GM18951 (cell line): ENCODE measurements around the gene ADNP2.
A peak's percentile ranks its signal among the peaks of the same experiment; 100 is the strongest.

Experiments
- POLR2A ChIP-seq: IDR thresholded peaks from 4 replicates; pipeline ENCODE4 v1.6.1; 2011; ENCODE audit warnings: mild to moderate bottlenecking; ENCODE audit not compliant: insufficient read length, insufficient read depth; ENCODE audit errors: extremely low read depth
- in situ Hi-C: fragments of 300-500 bp; cut with MboI; formaldehyde crosslinking; loops from one replicate; pipeline ENCODE4 v1.12.0; 2022; ENCODE audit warnings: low sequenced_read_pairs, mixed read lengths, inconsistent platforms; ENCODE audit not compliant: unreplicated experiment

ADNP2 gene, protein sequence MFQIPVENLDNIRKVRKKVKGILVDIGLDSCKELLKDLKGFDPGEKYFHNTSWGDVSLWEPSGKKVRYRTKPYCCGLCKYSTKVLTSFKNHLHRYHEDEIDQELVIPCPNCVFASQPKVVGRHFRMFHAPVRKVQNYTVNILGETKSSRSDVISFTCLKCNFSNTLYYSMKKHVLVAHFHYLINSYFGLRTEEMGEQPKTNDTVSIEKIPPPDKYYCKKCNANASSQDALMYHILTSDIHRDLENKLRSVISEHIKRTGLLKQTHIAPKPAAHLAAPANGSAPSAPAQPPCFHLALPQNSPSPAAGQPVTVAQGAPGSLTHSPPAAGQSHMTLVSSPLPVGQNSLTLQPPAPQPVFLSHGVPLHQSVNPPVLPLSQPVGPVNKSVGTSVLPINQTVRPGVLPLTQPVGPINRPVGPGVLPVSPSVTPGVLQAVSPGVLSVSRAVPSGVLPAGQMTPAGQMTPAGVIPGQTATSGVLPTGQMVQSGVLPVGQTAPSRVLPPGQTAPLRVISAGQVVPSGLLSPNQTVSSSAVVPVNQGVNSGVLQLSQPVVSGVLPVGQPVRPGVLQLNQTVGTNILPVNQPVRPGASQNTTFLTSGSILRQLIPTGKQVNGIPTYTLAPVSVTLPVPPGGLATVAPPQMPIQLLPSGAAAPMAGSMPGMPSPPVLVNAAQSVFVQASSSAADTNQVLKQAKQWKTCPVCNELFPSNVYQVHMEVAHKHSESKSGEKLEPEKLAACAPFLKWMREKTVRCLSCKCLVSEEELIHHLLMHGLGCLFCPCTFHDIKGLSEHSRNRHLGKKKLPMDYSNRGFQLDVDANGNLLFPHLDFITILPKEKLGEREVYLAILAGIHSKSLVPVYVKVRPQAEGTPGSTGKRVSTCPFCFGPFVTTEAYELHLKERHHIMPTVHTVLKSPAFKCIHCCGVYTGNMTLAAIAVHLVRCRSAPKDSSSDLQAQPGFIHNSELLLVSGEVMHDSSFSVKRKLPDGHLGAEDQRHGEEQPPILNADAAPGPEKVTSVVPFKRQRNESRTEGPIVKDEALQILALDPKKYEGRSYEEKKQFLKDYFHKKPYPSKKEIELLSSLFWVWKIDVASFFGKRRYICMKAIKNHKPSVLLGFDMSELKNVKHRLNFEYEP

DNA sequence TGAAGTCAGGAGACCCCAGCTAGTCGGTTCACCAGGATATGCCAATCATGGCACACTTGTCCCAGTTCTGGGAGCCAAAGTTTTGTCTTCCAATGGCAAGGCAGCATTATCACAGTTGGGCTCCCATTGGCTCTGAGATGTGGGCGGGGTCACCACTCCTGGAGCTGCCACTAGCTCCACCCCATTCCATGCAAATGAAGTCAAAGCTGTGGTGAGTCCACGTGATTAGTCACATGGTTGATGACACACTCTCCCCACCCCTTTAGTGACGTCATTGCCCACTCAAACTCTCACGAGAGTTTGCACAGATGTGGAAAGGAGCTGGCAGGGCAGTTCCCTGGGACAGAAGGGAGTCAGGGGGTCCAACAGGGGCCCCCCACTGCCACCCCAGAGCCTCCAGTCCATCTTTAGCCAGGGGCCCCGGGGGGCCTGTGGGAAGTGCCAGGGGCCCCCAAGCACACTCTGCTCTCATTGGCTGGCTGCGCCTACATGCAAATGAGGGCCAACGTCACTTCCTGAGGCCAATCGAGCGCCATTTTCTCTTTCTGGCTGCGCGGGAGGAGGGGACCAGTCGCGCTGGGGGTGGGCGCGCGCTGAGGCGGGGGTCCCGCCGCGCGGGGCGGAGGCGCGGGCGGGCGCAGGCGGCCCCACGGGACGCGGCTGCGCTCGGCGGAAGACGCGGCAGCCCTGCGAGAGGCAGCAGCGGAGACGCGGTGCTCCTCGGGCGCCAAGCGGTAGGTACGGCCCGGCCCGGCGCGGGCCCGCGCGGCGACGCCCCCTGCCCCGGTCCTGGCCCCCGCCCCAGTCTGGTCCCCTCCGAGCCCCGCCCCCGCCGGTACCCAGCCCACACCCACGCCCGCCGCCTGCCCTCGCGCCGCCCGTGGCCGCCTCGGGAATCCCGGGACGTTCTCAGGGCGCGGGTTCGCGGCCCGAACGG, at the start of gene ADNP2:
TSS of gene ADNP2 (plus strand) at position 524 of the 937 bp plus-strand sequence. CDS start 8,281 bp downstream, outside the sequence.
- in situ Hi-C loops, result no loop called here
- peak; percentile 74 for TF ChIP-seq POLR2A

DNA sequence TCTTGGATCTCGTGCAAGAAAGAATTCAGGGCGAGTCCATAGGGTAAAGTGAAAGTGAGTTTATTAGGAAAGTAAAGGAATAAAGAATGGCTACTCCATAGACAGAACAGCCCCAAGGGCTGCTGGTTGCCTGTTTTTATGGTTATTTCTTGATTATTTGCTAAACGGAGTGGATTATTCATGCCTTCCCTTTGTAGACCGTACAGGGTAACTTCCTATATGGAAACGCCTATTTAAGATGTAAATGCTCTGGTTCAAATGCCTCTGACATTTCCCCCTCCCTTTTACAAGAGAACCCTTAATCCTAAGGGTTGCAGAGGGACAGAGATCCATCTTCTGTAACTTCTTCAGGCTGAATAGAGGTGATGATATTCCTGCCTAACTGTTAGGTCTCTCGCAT, 49.1 kb upstream of the ADNP2 start:
- TF ChIP-seq POLR2A, result no peak
- in situ Hi-C loops, result no loop called here

DNA sequence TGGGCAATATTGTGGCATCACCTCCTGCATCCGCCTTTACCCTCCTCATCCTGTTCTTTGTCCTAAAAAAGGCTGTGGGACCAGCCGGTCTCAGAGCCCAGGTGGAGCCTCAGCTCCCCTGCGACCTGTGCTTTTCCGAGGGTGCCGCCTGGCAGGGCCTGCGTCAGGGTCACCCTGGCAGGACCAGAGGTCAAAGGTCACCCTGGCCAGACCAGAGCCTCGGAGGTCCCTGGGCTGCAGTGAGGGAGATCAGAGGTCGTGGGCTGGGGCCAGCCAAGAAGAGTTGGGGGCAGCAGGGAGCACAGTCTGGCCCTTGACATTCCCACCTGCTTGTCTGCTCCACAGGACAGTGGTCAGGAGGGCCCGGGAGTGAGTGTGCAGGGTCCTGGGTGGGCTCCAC, 43.4 kb upstream of the ADNP2 start:
- no peak for TF ChIP-seq POLR2A
- in situ Hi-C loops, result no loop called here

DNA sequence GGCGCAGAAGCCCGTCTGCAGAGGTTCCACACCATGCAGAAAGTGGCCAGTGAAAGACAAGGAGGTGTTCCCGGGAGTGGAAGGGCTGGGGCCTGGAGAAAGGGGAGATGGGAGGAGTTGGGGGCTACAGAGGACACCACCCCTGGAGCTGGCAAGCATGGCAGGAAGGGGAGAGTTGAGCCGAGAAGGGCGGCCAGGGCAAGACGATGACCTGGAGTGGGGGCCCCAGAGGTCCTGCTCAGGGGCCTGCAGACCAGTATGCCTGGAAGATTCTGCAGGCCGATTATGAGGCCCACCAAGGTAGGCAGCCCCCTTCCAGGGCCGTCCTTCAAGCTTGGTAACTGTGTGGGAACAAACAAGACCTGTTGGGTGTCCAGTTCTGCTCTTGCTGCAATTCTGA, 41.7 kb upstream of the ADNP2 start:
- in situ Hi-C loops, result no loop called here

DNA sequence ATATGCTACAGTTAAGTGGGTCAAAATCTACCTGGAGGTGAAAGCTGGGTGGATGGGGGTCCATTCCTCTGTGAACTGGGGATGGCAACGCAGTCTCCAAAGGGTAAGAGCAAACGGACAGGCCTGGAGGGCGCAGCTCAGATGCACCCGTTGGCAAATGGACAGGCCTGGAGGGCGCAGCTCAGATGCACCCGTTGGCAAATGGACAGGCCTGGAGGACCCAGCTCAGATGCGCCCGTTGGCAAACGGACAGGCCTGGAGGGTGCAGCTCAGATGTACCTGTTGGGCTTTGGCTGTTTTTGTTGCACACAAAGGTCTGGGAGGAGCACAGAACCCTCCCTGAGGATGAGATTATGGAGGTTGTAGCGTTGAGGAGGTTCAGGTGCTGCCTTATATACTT, 41.2 kb upstream of the ADNP2 start:
- no peak for TF ChIP-seq POLR2A
- in situ Hi-C loops, result no loop called here

More for the DNA sequence above, 41.7 kb upstream of the ADNP2 start:
- no peak for TF ChIP-seq POLR2A

DNA sequence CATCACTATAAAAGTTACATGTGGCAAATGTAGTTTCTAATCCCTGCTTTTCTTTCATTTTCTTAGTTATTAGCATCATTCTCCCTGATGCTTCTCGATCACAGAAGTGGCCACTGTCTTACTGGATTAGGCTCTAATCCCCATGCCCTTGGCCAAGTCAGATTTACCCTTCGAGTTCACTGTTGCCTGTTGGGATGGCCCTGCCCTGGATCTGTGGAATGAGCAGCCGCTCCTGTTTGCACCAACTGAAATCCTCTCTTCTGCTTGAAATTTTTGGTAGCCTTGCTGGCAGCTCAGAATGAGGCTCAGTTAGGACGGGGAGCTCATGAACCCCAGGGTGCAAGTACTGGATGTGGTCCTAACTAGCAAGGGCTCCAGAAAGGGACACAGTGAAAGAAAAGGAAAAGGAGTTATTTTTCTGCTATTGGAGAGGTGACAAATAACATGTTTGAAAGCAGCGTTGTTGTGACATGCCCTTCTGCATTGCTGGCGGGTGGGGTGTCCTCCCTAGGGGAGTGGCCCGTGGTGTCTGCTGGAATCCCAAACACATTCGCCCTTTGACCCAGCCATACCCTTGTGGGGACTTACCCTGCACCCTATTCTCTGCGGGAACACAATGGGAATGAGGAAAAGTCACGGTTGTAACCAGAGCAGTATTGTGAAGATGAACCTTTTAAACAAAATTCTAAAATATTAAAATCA, 40.3 kb upstream of the ADNP2 start:
- in situ Hi-C loops, result no loop called here
- TF ChIP-seq POLR2A, result no peak

DNA sequence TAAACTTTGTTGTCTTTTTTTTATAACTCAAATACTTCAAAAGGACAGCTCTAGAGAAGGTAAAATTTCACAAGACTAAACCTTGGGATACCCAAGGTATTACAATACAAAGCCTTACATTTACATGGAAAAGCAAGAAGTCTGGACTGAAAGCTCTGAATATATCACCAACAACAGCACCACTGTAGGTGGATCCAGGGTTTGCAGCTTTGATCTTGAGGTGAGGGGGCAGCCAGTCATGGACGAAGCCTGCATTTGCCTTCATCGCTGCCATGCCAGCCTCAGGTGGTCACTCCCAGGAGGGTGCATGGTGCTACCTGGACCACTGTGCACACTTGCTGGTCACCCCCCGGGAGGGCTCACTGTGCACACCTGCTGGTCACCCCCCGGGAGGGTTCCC, 38.2 kb upstream of the ADNP2 start:
- in situ Hi-C loops, result no loop called here
- TF ChIP-seq POLR2A, result no peak

DNA sequence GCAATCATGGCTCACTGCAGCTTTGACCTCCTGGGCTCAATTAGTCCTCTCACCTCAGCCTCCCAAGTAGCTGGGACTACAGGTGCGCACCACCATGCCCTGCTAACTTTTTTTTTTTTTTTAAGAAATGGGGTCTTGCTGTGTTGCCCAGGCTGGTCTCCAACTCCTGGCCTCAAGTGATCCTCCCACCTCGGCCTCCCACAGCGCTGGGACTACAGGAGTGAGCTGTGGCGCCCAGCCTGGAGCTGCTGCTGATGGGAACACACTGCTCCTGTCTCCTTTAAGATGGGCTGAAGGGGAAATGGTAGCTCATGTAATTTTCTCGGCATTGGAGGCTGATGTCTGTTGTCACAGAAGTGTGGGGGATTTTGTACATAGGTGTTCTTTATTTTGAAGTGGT, 34.9 kb upstream of the ADNP2 start:
- TF ChIP-seq POLR2A, result no peak
- in situ Hi-C loops, result no loop called here

DNA sequence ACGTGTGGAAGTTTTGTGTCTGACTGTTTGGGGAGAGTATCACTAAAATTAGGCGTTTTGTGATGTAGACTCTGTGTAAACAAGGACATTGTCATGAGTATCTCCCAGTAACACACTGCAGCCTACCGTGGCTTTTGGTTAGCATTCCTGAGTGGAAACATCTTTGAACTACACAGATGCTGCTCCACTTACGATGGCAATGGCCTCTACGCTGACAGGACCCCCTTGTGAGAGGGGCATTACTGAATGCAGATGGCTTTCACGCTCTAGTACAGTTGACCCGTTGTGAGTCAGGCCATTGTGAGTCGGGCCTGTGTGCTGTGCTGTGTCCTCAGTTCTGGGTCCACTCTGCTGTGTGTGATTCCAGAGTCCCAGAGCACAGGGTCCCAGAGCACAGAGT, 34.4 kb upstream of the ADNP2 start:
- in situ Hi-C loops, result no loop called here
- no peak for TF ChIP-seq POLR2A

DNA sequence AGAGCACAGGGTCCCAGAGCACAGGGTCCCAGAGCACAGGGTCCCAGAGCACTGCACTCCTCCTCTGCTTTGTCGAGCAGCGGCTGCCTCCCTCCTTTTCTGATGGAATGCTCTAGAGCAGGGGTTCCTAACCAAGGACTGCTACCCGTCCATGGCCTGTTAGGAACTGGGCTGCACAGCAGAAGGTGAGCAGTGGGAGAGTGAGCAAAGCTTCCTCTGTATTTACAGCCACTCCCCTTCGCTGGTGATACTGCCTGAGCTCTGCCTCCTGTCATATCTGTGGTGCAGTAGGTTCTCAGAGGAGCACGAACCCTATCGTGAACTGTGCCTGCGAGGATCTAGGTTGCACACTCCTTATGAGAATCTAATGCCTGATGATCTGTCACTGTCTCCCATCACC, 33.1 kb upstream of the ADNP2 start:
- in situ Hi-C loops, result no loop called here
- TF ChIP-seq POLR2A, result no peak

DNA sequence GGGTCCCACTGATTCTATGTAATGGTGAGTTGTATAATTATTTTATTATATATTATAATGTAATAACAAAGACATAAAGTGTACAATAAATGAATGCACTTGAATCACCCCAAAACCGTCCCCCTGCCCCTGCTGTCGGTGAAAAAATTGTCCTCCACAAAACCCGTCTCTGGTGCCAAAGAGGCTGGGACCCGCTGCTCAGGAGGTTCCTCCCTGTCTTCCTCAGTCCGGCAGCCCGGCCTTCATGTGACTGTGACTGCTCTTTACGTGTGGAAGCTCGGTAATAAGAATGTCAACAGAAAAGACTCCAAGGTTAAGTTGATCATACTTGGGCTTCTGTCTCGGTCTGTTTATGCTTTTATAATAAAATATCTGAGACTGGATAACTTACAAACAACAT, 32.7 kb upstream of the ADNP2 start:
- TF ChIP-seq POLR2A, result no peak
- in situ Hi-C loops, result no loop called here

DNA sequence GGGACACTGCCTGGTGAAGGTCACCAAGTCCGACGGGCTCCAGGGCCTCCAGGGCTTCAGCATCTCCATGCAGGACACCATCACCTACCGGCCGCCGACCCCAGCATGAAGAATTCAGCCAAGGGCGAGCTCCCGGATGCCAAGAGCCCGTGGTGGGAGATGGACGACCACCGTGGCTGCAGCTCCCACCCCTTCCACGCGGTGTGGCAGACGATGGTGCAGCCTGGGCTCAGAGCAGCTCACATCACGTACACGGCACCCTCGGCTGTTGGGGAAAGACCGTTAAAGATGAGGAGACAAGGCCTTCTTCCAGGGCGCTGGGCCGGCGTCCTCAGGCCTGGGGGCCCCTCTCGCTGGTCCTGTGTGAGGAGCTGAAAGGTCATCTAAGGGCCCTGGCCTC, 31.2 kb upstream of the ADNP2 start:
- TF ChIP-seq POLR2A, result no peak
- in situ Hi-C loops, result no loop called here
